Fibroblast of gingiva (primary cell): ENCODE data around the gene ZNF543.
"Not testable (repeated sequence)": the region's sequence is repeated elsewhere in the genome, so short reads cannot be mapped to it uniquely, and the experiment has no call there.

Source experiments
- DNase-seq: peaks from one replicate; pipeline ENCODE4 v3.0.0-alpha.2; 2011; ENCODE audit warnings: low read depth

The ZNF543 gene

DNA sequence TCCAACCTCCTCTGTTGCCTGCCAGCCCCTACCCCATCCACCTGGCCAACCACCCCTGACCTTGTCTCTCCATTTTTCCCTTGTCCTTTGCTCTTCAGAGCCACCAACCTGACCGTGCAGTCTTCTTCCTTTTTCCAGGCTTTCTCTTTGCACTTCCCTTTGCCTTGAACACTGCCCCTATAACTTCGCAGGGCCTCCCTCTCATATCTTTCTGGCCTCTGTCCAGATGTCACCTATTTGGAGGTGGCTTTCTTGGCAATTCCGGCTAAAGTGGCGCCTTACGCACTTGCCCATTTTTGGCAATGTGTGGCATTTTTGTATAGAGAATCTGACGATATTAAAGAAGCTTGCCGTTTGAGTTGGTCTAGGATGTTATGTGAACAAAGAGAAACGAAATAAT lies 844 bp downstream of the ZNF543 start:
- no peak for DNase-seq

DNA sequence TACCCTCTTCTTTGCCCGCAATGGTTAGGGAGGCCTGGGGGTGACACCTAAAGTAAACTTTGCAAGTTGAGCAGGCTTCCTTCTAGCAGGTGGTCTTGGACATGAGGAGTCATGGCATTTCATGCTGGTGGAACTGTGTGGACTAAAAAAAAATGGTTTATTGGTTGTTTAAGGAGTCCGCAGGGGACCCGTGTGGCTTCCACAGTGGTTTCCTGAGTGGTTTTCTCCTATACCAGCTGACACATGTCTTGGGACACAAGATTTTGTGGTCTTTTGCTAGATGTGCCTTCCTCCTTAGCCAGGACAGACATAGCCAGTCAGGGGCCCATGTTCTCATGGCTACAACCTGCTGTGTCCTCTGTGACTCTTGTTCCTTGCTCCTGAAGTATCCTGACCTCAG lies 1.5 kb downstream of the ZNF543 start:
- DNase-seq: no peak

DNA sequence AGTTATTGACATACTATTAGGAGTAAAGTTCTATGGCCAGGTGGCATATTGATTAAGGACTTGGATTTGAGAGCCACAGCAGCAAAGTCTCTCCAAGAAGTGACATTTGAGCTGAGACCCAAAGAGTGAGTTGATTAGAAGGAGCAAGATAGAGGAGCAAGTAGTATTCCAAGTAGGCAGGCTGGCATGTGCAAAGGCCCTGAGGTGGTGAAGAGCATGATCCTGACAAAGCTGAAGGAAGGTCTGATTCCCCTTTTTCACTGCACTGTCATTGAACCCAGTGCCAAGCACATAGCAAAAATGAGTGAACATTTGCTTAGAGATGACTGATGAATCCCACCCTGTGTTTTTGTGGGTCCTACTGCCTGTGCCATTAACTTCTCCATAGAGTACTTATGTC lies 4.7 kb downstream of the ZNF543 start:
- no peak for DNase-seq

DNA sequence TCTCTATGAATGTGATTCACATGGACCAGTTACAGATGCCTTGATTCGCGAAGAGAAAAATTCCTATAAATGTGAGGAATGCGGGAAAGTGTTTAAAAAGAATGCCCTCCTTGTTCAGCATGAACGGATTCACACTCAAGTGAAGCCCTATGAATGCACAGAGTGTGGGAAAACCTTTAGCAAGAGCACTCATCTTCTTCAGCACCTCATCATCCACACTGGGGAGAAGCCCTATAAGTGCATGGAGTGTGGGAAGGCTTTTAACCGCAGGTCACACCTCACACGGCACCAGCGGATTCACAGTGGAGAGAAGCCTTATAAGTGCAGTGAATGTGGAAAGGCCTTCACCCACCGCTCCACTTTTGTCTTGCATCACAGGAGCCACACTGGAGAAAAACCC lies 7.7 kb downstream of the ZNF543 start:
- no peak for DNase-seq

DNA sequence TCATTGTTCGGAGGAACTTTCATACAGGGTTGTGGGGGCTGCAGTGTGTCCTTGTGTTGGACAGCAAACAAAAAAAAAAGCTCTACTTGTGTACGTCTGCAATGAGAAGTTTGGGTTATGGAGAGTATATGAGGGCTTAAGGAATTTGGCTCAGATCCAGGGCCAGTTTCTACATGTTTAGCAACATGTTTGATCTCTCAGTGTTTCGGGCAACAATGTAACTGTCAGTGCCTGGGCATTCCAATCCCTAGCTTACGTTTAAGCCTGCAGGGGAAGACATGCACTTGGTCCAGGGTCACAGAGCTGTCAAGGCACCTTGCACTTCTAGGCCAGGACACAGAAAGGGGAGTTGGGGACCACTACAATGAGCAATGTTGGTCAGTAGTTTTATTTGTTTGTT lies 13.9 kb downstream of the ZNF543 start:
- no peak for DNase-seq

DNA sequence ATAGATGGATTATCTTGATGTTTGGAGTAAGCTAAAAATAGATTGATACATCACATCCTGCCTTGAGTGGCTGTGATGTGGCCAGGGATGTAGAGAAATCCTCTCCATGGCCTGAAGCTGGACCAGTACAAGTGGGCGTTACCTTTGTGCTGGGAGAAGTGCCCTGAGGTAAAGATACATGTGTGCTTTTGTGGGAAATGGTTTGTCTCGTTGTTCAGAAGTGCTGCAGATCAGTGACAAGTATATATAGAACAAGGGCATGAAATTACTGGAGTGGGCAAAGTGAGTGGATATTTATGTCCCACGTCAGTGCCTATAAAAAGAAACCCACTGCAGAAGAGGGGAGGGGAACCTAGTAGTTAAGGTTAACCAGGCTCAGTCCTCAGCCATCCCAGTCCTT lies 18.6 kb downstream of the ZNF543 start:
- no peak for DNase-seq

DNA sequence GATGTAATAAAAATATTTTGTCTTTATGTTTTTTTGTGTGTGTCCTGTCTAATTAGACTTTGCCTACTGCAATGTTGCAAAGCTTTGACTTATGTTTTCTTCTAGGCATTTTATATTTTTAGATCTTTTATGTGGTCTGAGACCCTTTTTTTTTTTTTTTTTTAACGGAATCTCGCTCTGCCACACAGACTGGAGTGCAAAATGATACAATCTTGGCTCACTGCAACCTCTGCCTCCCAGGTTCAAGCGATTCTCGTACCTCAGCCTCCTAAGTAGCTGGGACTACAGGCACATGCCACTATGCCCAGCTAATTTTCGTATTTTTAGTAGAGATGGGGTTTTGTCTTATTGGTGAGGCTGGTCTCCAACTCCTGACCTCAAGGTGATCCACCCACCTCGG lies 22.3 kb downstream of the ZNF543 start:
- no peak for DNase-seq

DNA sequence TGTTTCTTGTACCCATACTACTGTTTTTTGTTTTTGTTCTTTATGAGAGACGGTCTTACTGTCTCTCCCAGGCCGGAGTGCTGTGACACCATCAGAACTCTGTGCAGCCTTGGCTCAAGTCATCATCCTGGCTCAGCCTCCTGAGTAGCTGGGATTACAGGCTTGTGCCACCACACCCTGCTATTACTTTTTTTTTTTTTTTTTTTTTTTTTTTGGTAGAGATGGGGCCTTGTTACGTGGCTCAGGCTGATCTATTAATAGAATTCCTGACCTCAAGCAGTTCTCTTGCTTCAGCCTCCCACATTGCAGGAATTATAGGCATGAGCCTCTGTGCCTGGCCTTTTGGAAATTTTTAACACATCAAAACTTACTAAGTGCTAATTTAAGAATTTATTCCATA lies 27.9 kb downstream of the ZNF543 start:
- DNase-seq: peak; percentile 70

DNA sequence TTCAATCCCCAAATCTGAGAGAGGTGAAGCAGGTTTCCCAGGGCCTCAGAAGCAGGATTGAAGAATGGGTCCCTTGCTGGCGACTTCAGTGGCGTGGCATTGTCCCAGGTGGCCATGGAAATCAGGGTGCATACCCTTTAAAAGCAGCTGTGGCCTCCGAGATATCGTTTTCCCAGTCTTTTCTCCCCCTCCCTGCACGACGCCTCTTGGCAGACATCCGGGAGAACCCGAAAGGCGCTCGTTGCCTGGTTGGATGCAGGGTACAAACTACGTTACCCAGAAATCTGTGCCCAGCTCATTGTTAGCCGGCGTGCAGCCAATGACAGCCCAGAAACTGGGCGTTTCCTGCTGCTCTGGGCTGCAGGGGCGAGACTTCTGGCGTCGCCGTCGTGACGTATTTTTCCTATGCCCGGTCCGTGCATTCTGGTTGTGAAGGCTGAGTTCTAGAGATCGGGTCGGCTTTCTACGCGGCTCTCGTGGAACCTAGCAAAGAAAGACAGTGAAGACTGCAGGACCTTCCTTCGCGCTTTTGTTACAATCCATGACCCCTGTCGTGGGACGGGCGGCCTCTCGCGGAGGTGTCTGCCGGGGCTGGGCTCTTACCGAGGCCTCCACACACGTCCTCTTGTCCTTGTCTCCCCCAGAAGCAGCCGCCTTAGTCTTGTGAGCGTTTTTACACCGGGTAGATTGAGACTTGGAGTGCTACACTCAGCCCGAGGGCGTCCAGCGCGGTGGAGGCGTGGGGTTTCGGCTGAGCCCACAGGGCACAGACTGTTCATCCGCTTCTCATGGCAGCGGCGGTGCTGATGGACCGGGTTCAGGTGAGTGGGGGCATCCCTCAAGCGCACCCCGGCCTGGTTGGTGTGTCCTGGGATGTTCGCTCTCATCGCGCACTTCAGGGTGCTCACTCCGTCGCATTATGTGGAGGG lies 30.9 kb downstream of the ZNF543 start, which contains the start of gene ZNF304:
Gene ZNF304, plus strand, starts transcription at position 395 of the 929 bp plus-strand sequence. Its CDS starts 394 bp downstream, at position 789.
- DNase-seq: peak; percentile 94

DNA sequence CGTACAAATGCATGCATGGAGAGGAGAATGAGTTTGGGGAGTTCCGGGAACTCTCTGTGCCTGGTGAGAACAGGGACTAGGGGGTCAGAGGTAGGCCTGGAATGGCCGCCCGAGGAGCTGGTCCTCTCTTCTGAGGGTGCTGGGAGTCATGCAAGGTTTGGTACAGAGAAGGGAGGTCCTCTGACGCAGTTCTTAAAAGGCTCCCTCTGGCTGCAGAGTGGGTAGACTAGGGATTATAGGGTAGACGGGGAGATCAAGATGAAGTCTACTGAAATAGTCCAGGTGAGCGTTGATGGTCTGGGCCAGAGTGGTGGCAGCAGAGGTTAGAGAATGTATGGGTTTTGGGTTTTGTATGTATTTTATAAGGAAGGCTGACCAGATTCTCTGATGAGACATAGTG lies 31.6 kb downstream of the ZNF543 start:
- DNase-seq: no peak

DNA sequence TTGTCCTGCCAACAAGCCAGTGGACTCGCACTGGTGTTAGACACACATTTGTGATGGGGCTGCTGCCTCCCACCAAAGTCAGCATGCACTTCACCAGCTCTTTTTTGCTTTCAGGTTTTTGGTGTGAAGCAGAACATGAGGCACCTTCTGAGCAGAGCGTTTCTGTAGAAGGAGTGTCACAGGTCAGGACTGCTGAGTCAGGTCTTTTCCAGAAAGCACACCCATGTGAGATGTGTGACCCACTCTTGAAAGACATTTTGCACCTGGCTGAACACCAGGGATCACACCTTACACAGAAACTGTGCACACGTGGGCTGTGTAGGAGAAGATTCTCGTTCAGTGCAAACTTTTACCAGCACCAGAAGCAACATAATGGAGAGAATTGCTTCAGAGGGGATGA lies 35.6 kb downstream of the ZNF543 start:
- no peak for DNase-seq

DNA sequence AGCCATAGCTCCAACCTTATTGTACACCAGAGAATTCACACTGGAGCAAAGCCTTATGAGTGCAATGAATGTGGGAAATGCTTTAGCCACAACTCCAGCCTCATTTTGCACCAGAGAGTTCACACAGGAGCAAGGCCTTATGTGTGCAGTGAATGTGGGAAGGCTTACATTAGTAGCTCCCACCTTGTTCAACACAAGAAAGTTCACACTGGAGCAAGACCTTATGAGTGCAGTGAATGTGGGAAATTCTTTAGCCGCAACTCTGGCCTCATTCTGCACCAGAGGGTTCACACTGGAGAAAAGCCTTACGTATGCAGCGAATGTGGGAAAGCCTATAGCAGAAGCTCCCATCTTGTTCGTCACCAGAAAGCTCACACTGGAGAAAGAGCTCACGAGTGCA lies 37.1 kb downstream of the ZNF543 start:
- no peak for DNase-seq

DNA sequence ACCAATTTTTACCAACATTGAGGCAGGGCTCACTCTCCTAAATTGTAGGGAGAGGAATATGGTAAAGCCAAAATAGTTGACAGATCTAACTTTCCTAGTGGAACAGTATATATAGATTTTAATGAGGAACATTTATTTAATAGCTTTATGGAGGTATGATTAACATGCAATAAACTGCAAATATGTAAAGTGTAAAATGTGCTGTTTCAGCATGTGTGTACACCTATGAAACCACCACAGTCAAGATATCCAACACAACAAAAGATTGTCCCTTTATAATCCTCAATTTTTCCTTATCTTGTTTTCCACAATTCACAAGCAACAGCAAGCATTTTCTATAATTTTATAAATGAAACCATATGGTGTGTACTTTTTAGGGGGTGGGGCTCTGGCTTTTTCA lies 39.0 kb downstream of the ZNF543 start:
- DNase-seq: no peak

DNA sequence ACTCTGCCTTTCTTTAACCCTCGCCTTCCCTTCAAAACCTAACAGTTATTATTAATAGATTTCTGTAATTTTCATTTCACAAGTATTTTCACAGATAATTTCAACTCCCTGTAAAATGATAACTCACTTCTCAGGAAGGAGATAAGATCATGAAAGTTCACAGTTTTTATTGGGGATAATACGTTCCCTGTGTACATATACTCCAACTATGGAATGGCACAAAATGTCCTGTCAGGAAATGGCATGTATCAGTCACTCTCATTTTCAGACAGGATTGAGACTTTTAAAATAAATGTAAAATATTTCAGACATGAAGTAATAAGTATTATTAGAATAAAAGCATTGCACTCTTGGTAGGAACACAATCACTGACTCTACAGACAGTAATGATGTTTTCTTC lies 42.1 kb downstream of the ZNF543 start:
- no peak for DNase-seq

DNA sequence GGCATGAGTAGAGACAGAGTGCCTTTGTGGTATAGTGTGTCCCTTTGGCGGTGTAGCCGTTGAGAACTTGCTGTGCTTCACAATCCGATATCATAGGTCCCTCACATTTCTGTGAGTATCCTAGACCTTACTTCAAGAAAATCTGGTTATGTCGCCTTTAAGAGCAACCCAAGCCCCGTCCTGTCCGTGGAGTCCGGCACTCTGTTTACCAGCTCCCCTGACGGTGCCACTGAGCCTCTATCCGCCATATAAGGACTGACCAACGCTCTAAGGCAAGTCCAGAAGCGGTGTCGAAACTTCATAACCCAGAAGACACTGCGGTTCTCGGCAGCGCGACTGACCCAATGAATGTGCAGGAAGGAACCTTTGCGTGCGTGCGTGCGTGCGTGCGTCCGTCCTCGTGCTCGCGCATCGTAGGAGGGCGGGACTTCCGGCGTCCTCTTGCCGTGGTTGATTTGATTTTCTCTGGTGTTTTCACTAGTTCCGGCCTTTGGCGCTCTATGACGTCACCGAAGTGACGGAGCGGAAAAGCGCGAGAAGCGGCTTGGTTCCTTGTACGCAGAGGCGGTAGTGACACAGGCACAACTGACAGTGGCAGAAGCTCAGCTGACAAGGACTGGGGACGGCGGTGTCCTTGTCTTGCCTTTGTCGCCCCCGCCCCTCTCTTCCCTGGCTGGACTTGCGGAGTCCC lies 42.9 kb downstream of the ZNF543 start, which contains the start of the genes TRAPPC2B and ZNF547:
Gene TRAPPC2B, plus strand, starts transcription at position 555 of the 691 bp plus-strand sequence. CDS start 1,283 bp downstream, outside the sequence.
Gene ZNF547, plus strand, starts transcription at position 555 of the 691 bp plus-strand sequence. CDS start 5,005 bp downstream, outside the sequence.
- peak; percentile 100 for DNase-seq

DNA sequence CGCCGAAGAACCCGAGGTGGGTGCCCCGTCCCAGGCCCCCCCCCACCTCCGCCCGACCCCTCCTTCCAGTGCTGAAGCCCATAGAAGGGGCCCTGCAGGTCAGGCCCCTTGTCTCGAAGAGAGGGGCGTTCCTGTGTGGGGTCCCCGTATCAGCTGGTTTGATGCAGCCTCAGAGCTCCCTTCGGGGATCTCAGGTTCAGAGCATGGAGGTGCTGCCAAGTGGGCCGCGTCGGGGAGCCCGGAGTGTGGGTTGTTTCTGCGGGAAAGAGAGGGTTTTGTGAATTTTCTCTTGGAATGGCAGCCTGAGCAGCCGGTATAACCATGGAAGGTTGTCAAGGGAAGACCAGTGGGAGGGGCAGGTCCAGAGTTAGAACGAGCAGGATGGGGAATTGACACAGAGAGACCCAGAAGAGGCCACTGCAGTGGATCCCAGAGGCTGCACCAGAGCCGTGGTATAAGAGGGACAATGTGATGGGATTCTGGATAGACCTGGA lies 43.5 kb downstream of the ZNF543 start:
- no peak for DNase-seq

DNA sequence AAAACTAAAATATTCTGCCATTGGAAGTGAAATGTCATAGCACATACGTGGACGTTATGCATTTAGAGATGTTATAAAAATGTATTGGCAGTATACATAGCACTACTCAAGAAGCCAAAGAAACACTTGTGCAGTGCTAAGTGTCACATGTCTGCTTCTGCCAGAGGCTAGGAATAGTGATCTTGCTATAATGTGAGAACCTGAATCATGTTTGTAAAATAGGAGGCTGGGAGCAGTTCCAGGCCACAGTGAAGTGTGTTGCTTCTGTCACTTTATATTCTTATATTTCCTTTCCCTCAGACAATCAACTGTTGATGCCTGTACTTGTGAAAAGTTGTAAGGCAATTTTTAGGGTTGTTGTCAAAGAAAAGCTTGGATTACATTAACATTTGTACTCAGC lies 46.5 kb downstream of the ZNF543 start:
- DNase-seq: no peak

DNA sequence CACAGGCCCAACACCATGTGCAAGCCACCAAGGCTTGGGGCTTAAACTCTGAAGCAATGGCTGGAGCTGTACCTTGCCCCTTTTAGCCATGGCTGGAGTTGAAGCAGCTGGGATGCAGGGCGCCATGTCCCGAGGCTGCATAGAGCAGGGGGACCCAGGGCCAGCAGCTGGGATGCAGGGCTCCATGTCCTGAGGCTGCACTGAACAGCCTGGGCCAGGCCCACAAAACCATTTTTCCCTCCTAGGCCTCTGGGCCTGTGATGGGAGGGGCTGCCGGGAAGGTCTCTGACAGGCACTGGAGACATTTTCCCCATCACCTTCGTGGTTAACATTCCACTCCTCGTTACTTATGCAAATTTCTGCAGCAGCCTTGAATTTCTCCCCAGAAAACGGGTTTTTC lies 53.9 kb downstream of the ZNF543 start:
- no peak for DNase-seq

DNA sequence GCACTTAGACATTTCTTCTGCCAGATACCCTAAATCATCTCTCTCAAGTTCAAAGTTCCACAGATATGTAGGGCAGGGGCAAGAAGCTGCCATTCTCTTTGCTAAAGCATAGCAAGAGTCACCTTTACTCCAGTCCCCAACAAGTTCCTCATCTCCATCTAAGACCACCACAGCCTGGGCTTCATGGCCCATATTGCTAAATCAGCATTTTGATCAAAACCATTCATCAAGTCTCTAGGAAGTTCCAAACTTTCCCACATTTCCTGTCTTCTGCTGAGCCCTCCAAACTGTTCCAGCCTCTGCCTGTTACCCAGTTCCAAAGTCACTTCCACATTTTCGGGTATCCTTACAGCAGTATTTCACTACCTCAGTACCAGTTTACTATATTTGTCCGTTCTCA lies 54.4 kb downstream of the ZNF543 start:
- not testable (repeated sequence) for DNase-seq

DNA sequence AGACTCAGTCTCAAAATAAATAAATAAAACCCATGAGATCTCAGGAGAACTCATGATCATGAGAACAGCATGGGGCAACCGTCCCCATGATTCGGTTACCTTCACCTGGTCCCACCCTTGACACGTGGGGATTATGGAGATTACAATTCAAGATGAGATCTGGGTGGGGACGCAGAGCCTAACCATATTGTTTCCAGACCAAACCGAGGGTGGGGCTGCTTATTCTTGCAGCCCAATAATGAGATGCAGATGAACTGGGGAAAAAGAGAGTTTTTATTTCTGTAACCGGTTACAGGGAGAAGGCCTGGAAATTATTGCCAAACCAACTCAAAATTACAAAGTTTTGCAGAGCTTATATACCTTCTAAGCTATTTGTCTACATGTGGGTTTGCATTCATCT lies 55.9 kb downstream of the ZNF543 start:
- no peak for DNase-seq

DNA sequence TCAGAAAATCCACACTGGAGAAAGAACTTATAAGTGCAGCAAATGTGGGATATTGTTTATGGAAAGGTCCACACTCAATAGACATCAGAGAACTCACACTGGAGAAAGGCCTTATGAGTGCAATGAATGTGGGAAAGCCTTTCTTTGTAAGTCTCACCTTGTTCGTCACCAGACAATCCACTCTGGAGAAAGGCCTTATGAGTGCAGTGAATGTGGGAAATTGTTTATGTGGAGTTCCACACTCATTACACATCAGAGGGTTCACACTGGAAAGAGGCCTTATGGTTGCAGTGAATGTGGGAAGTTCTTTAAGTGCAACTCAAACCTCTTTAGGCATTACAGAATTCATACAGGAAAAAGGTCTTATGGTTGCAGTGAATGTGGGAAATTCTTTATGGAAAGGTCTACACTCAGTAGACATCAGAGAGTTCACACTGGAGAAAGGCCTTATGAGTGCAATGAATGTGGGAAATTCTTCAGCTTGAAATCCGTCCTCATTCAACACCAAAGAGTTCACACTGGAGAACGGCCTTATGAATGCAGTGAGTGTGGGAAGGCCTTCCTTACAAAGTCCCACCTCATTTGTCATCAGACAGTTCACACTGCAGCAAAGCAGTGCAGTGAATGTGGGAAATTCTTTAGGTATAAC lies 57.4 kb downstream of the ZNF543 start:
- no peak for DNase-seq
